ENCODE measurements around the gene COL11A2.

- TF ChIP-seq AFF4 (CRISPR knock-in tag; IDR thresholded peaks at IDR 0.05; ENCODE audit: borderline replicate concordance) (no peak), FOXP1 (CRISPR knock-in tag; IDR thresholded peaks at IDR 0.05; ENCODE audit: borderline replicate concordance) (peak; percentile 97), SP1 (CRISPR knock-in tag; conservative IDR thresholded peaks at IDR 0.05) (peak; percentile 88), CTCF (IDR thresholded peaks at IDR 0.05) (no peak), ESRRA (CRISPR knock-in tag; IDR thresholded peaks at IDR 0.05; ENCODE audit: borderline replicate concordance) (peak; percentile 78), MAX (CRISPR knock-in tag; IDR thresholded peaks at IDR 0.05) (peak; percentile 57), USF2 (CRISPR knock-in tag; IDR thresholded peaks at IDR 0.05) (no peak), NFYB (CRISPR knock-in tag; conservative IDR thresholded peaks at IDR 0.05; ENCODE audit: low read depth) (0 out of 2 replicates have a peak, but pooled peaks have one; percentile 21), NFE2L1 (CRISPR knock-in tag; IDR thresholded peaks at IDR 0.05) (peak; percentile 45; the same call in 1 of the 2 replicates), RELA (CRISPR knock-in tag; IDR thresholded peaks at IDR 0.05; ENCODE audit: borderline replicate concordance) (peak; percentile 51; the same call in 1 of the 2 replicates)
Measured at GRCh38 chr6:33200219-33201146, 8.2 kb upstream of the COL11A2 start, which contains the start of the genes RXRB and SLC39A7.
